ENCODE measurements around the gene PANX1. TPM values are rescaled to one million over a fixed set of nuclear protein-coding genes. Genes with fewer than 3 reads are reported as not detected.

The PANX1 gene
- total RNA-seq, 1 experiment from 2014 or later, result 39.0 TPM

GRCh38 chr11:94100253-94100652, 28.4 kb upstream of the PANX1 start:
- BruUV-seq (replicated peaks), result no TSS peak
- Histone ChIP-seq H3K9me3 (ENCODE audit: low read depth, low read length, poor library complexity, severe bottlenecking) (no peaks in the 10 kb centered on the region), H3K4me1 (ENCODE audit: insufficient read depth, low read length, poor library complexity, severe bottlenecking) (no peaks in the 10 kb centered on the region), H3K27ac (ENCODE audit: low read depth, low read length, poor library complexity, severe bottlenecking) (no peak overlapping the region), H3K36me3 (ENCODE audit: insufficient read depth, low read length, poor library complexity, severe bottlenecking) (no peaks in the 10 kb centered on the region), H3K27me3 (replicated peaks; ENCODE audit: insufficient read depth, low read depth, low read length, poor library complexity) (no peaks in the 10 kb centered on the region), H3K4me3 (ENCODE audit: low read depth, low read length, poor library complexity, severe bottlenecking) (no peak overlapping the region)
- no peak for DNase-seq (ENCODE audit: low spot score)
- TF ChIP-seq CTCF (conservative IDR thresholded peaks at IDR 0.05; ENCODE audit: low read depth, low read length), result no peak
- no peak for TF ChIP-seq EZH2 (IDR thresholded peaks at IDR 0.05; ENCODE audit: borderline replicate concordance, low read depth, low read length, poor library complexity, severe bottlenecking)
- ChIA-PET CTCF (no interaction called here), POLR2A (ENCODE audit: low non-redundant PET) (no interaction called here)
- intact Hi-C loops (cut with micrococcal nuclease; ENCODE audit: unreplicated experiment), result no loop called here

GRCh38 chr11:94103471-94103870, 25.2 kb upstream of the PANX1 start:
- H3K9me3 ChIP-seq (ENCODE audit: low read depth, low read length, poor library complexity, severe bottlenecking), result no peaks in the 10 kb centered on the region
- no peaks in the 10 kb centered on the region for H3K36me3 ChIP-seq (ENCODE audit: insufficient read depth, low read length, poor library complexity, severe bottlenecking)
- H3K27ac ChIP-seq (ENCODE audit: low read depth, low read length, poor library complexity, severe bottlenecking), result no peak overlapping the region
- intact Hi-C loops (cut with micrococcal nuclease; ENCODE audit: unreplicated experiment), result no loop called here
- ChIA-PET POLR2A (ENCODE audit: low non-redundant PET) (no interaction called here), CTCF (no interaction called here)
- H3K4me1 ChIP-seq (ENCODE audit: insufficient read depth, low read length, poor library complexity, severe bottlenecking), result no peaks in the 10 kb centered on the region
- no peaks in the 10 kb centered on the region for H3K27me3 ChIP-seq (replicated peaks; ENCODE audit: insufficient read depth, low read depth, low read length, poor library complexity)
- TF ChIP-seq EZH2 (IDR thresholded peaks at IDR 0.05; ENCODE audit: borderline replicate concordance, low read depth, low read length, poor library complexity, severe bottlenecking), result no peak
- H3K4me3 ChIP-seq (ENCODE audit: low read depth, low read length, poor library complexity, severe bottlenecking), result no peak overlapping the region
- BruUV-seq (replicated peaks), result no TSS peak
- DNase-seq (ENCODE audit: low spot score), result no peak

GRCh38 chr11:94104734-94105133, 23.9 kb upstream of the PANX1 start:
- H3K9me3 ChIP-seq (ENCODE audit: low read depth, low read length, poor library complexity, severe bottlenecking), result no peaks in the 10 kb centered on the region
- ChIA-PET CTCF (no interaction called here), POLR2A (ENCODE audit: low non-redundant PET) (interaction anchor here (0.8 kb wide), 1 partner anchor 24 kb away, joined by 3 read pairs; the partner anchor contains the start of gene PANX1)
- intact Hi-C loops (cut with micrococcal nuclease; ENCODE audit: unreplicated experiment), result loop anchor here (5.0 kb wide), 1 partner anchor 182 kb away; no protein-coding TSS in a partner anchor
- no peak for DNase-seq (ENCODE audit: low spot score)
- H3K27ac ChIP-seq (ENCODE audit: low read depth, low read length, poor library complexity, severe bottlenecking), result no peak overlapping the region
- BruUV-seq (replicated peaks), result no TSS peak
- no peaks in the 10 kb centered on the region for H3K27me3 ChIP-seq (replicated peaks; ENCODE audit: insufficient read depth, low read depth, low read length, poor library complexity)
- H3K4me1 ChIP-seq (ENCODE audit: insufficient read depth, low read length, poor library complexity, severe bottlenecking), result no peaks in the 10 kb centered on the region
- TF ChIP-seq EZH2 (IDR thresholded peaks at IDR 0.05; ENCODE audit: borderline replicate concordance, low read depth, low read length, poor library complexity, severe bottlenecking) (no peak), CTCF (conservative IDR thresholded peaks at IDR 0.05; ENCODE audit: low read depth, low read length) (no peak)
- no peaks in the 10 kb centered on the region for H3K36me3 ChIP-seq (ENCODE audit: insufficient read depth, low read length, poor library complexity, severe bottlenecking)
- no peak overlapping the region for H3K4me3 ChIP-seq (ENCODE audit: low read depth, low read length, poor library complexity, severe bottlenecking)

- Histone ChIP-seq H3K9me3 (ENCODE audit: low read depth, low read length, poor library complexity, severe bottlenecking) (no peaks in the 10 kb centered on the region), H3K36me3 (ENCODE audit: insufficient read depth, low read length, poor library complexity, severe bottlenecking) (no peaks in the 10 kb centered on the region), H3K27ac (ENCODE audit: low read depth, low read length, poor library complexity, severe bottlenecking) (no peak overlapping the region), H3K4me3 (ENCODE audit: low read depth, low read length, poor library complexity, severe bottlenecking) (no peak overlapping the region), H3K27me3 (replicated peaks; ENCODE audit: insufficient read depth, low read depth, low read length, poor library complexity) (no peaks in the 10 kb centered on the region), H3K4me1 (ENCODE audit: insufficient read depth, low read length, poor library complexity, severe bottlenecking) (no peaks in the 10 kb centered on the region)
- no TSS peak for BruUV-seq (replicated peaks)
- ChIA-PET POLR2A (ENCODE audit: low non-redundant PET) (no interaction called here), CTCF (no interaction called here)
- no peak for DNase-seq (ENCODE audit: low spot score)
- intact Hi-C loops (cut with micrococcal nuclease; ENCODE audit: unreplicated experiment), result loop anchor here (5.0 kb wide), 1 partner anchor 184 kb away; no protein-coding TSS in a partner anchor
- TF ChIP-seq EZH2 (IDR thresholded peaks at IDR 0.05; ENCODE audit: borderline replicate concordance, low read depth, low read length, poor library complexity, severe bottlenecking), result no peak
These were observed 21.9 kb upstream of the PANX1 start for GRCh38 chr11:94106716-94107115.

Measured in A673 (cell line).